Measurements from ENCODE around the gene FFAR1.

FFAR1 gene

DNA sequence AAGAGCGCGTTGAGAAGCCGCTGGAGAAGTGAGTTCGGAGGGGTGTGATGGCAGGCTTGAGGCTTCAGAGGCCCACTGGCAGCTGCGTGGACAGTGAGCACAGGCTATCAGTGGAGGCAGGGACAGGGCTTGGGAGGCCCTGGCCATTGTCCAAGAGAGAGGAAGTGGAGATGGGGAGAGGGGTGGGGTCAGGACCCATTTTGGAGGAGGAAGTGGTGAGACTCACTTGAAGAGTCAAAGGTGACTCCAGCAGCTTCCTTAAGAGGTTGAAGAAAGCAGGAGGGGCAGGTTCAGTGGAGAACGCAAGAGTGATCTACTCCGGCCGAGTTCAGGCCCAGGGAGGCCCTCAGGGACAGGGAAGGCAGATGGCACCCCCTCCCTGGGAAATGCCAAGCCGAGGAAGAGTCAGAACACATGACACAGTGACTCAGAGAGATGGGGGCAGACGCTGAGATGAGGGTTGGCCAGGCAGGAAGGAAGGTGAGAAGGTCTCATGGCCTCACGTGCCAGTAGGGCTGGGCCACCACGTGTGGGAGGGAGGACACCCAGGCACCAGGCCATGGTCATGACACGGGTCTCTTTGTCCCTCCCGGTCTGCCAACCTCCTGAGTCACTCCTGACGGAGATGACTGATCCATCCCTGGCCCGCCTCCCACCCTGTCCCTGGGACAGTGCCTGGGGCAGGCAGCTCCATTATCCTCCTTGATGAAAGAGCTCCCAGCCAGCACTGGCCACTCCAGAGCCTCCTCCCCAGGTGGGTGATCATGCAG, 28.8 kb upstream of the FFAR1 start:
- 52% methylated on average over 16 of the region's 16 CpGs for WGBS
- Histone ChIP-seq H4K8ac (ENCODE audit: low read length) (peak overlapping the region; percentile 66), H3K27ac (ENCODE audit: low read length, poor library complexity, severe bottlenecking) (no peak overlapping the region), H2BK120ac (ENCODE audit: low read depth, low read length) (no peak overlapping the region), H3K4me2 (ENCODE audit: low read length, poor library complexity, severe bottlenecking) (no peak overlapping the region), H3K9me3 (ENCODE audit: control insufficient read depth, low read length) (peaks cover 5% of the 10 kb centered on the region), H2BK5ac (ENCODE audit: low read depth, low read length, poor library complexity, severe bottlenecking) (no peak overlapping the region), H2BK15ac (ENCODE audit: low read depth, poor library complexity, severe bottlenecking) (no peak overlapping the region), H3K18ac (ENCODE audit: low read depth in 1 of 2, low read length in 2 of 2) (no peak overlapping the region), H3K27me3 (ENCODE audit: control insufficient read depth in 1 of 2, insufficient read depth in 1 of 2, low read length in 2 of 2) (peaks cover 0 to 6% of the 10 kb centered on the region in 2 experiments), H3K4me3 (ENCODE audit: insufficient read depth in 1 of 2, low read depth in 1 of 2, low read length in 2 of 2) (no peak overlapping the region), H2BK12ac (ENCODE audit: low read length in 2 of 2) (peak overlapping the region in 1 of 2 experiments; percentile 59), H3K79me1 (replicated peaks; ENCODE audit: low read length, poor library complexity, severe bottlenecking) (no peaks in the 10 kb centered on the region), H3K4me1 (ENCODE audit: control insufficient read depth, insufficient read depth, low read depth, low read length) (peaks cover 5% of the 10 kb centered on the region), H2AK5ac (ENCODE audit: low read length, severe bottlenecking) (no peak overlapping the region), H3K23ac (ENCODE audit: low read length in 2 of 2) (no peak overlapping the region), H4K91ac (ENCODE audit: low read length) (peak overlapping the region; percentile 6), H3K36me3 (ENCODE audit: control insufficient read depth in 1 of 2, insufficient read depth in 2 of 2, low read depth in 1 of 2, low read length in 2 of 2) (no peaks in the 10 kb centered on the region), H3K4ac (ENCODE audit: low read depth in 1 of 2, low read length in 2 of 2) (no peak overlapping the region), H3K9ac (ENCODE audit: low read length) (peak overlapping the region; percentile 37), H2AFZ (ENCODE audit: low read depth, low read length) (no peak overlapping the region), H3K14ac (ENCODE audit: low read length in 2 of 2) (no peak overlapping the region)
- DNase-seq, result peak; percentile 72

DNA sequence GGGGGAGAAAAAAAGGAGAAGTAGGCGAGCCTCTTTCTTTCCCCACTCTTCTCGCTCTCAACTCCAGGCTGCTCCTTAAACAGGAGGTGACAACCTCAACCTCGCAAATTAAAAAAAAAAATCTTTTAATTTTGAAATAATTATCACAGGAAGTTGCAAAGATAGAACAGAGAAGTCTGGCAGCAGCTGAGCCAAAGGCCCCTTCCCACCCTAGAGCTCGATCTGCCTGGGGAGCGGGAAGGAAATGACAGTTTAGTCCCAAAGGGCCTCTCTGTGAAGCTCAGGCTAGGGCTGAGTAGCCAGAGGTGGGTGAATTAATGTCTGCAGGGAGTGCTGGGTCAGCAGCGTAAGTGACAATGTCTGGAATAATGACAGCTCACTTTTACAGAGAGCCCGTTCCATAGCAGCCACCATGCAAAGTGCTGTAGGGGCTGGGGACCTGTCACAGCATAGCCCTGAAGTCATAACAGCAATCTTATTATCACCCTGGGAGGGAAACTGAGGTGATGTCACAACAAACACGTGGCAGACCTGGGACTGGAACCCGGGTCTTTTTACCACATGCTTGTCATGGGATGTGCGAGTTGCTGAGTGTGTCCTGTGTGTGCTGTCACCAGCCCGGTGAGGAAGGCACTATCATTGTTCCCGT, 27.5 kb upstream of the FFAR1 start:
- Histone ChIP-seq H3K4me3 (ENCODE audit: insufficient read depth in 1 of 2, low read depth in 1 of 2, low read length in 2 of 2) (no peak overlapping the region), H3K4me2 (ENCODE audit: low read length, poor library complexity, severe bottlenecking) (no peak overlapping the region), H3K9me3 (ENCODE audit: control insufficient read depth, low read length) (peaks cover 5% of the 10 kb centered on the region), H3K18ac (ENCODE audit: low read depth in 1 of 2, low read length in 2 of 2) (no peak overlapping the region), H3K14ac (ENCODE audit: low read length in 2 of 2) (no peak overlapping the region), H4K8ac (ENCODE audit: low read length) (no peak overlapping the region), H2AFZ (ENCODE audit: low read depth, low read length) (no peak overlapping the region), H2AK5ac (ENCODE audit: low read length, severe bottlenecking) (no peak overlapping the region), H2BK5ac (ENCODE audit: low read depth, low read length, poor library complexity, severe bottlenecking) (no peak overlapping the region), H3K79me1 (replicated peaks; ENCODE audit: low read length, poor library complexity, severe bottlenecking) (no peaks in the 10 kb centered on the region), H2BK15ac (ENCODE audit: low read depth, poor library complexity, severe bottlenecking) (no peak overlapping the region), H4K91ac (ENCODE audit: low read length) (no peak overlapping the region), H2BK12ac (ENCODE audit: low read length in 2 of 2) (no peak overlapping the region), H3K27ac (ENCODE audit: low read length, poor library complexity, severe bottlenecking) (no peak overlapping the region), H2BK120ac (ENCODE audit: low read depth, low read length) (no peak overlapping the region), H3K23ac (ENCODE audit: low read length in 2 of 2) (peak overlapping the region in 1 of 2 experiments; percentile 22), H3K4ac (ENCODE audit: low read depth in 1 of 2, low read length in 2 of 2) (no peak overlapping the region), H3K4me1 (ENCODE audit: control insufficient read depth, insufficient read depth, low read depth, low read length) (peaks cover 5% of the 10 kb centered on the region), H3K27me3 (ENCODE audit: control insufficient read depth in 1 of 2, insufficient read depth in 1 of 2, low read length in 2 of 2) (no peaks in the 10 kb centered on the region), H3K36me3 (ENCODE audit: control insufficient read depth in 1 of 2, insufficient read depth in 2 of 2, low read depth in 1 of 2, low read length in 2 of 2) (no peaks in the 10 kb centered on the region), H3K9ac (ENCODE audit: low read length) (no peak overlapping the region)
- no peak for DNase-seq
- WGBS, result 60% methylated on average over 8 of the region's 12 CpGs

DNA sequence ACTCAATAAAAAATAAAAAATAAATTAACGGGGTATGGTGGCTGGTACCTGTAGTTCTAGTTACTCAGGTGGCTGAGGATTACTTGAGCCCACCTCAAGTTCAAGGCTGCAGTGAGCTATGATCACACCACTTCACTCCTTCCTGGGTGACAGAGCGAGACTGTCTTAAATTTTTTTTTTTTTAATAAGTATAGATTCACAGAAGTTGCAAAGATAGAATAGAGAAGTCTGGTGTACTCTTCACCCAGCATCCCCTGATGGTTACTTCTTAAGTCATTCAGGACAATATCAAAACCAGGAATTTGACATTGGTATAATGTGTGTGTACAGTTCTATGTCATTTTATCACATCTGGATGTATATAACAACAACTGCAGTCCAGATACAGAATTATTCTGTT, 26.4 kb upstream of the FFAR1 start:
- H3K14ac ChIP-seq (ENCODE audit: low read length in 2 of 2), result no peak overlapping the region
- DNase-seq, result no peak
- H2BK15ac ChIP-seq (ENCODE audit: low read depth, poor library complexity, severe bottlenecking), result no peak overlapping the region
- no peak overlapping the region for H3K4ac ChIP-seq (ENCODE audit: low read depth in 1 of 2, low read length in 2 of 2)
- H3K4me3 ChIP-seq (ENCODE audit: insufficient read depth in 1 of 2, low read depth in 1 of 2, low read length in 2 of 2), result no peak overlapping the region
- no peak overlapping the region for H2AFZ ChIP-seq (ENCODE audit: low read depth, low read length)
- H3K27ac ChIP-seq (ENCODE audit: low read length, poor library complexity, severe bottlenecking), result no peak overlapping the region
- H4K91ac ChIP-seq (ENCODE audit: low read length), result no peak overlapping the region
- peaks cover 0 to under 1% of the 10 kb centered on the region in 2 experiments for H3K27me3 ChIP-seq (ENCODE audit: control insufficient read depth in 1 of 2, insufficient read depth in 1 of 2, low read length in 2 of 2)
- H3K18ac ChIP-seq (ENCODE audit: low read depth in 1 of 2, low read length in 2 of 2), result no peak overlapping the region
- H3K79me1 ChIP-seq (replicated peaks; ENCODE audit: low read length, poor library complexity, severe bottlenecking), result no peaks in the 10 kb centered on the region
- peaks cover 5% of the 10 kb centered on the region for H3K4me1 ChIP-seq (ENCODE audit: control insufficient read depth, insufficient read depth, low read depth, low read length)
- H2BK5ac ChIP-seq (ENCODE audit: low read depth, low read length, poor library complexity, severe bottlenecking), result no peak overlapping the region
- no peak overlapping the region for H4K8ac ChIP-seq (ENCODE audit: low read length)
- H3K9ac ChIP-seq (ENCODE audit: low read length), result no peak overlapping the region
- H3K9me3 ChIP-seq (ENCODE audit: control insufficient read depth, low read length), result peaks cover 5% of the 10 kb centered on the region
- no peak overlapping the region for H2BK120ac ChIP-seq (ENCODE audit: low read depth, low read length)
- no peak overlapping the region for H2BK12ac ChIP-seq (ENCODE audit: low read length in 2 of 2)
- no peak overlapping the region for H2AK5ac ChIP-seq (ENCODE audit: low read length, severe bottlenecking)
- 80% methylated on average over 1 of the region's 2 CpGs for WGBS
- H3K23ac ChIP-seq (ENCODE audit: low read length in 2 of 2), result no peak overlapping the region
- H3K4me2 ChIP-seq (ENCODE audit: low read length, poor library complexity, severe bottlenecking), result no peak overlapping the region
- H3K36me3 ChIP-seq (ENCODE audit: control insufficient read depth in 1 of 2, insufficient read depth in 2 of 2, low read depth in 1 of 2, low read length in 2 of 2), result no peaks in the 10 kb centered on the region

GRCh38 chr19:35322014-35322413, 25.7 kb upstream of the FFAR1 start:
- peaks cover 5% of the 10 kb centered on the region for H3K9me3 ChIP-seq (ENCODE audit: control insufficient read depth, low read length)
- 93% methylated on average over 6 of the region's 9 CpGs for WGBS
- H4K91ac ChIP-seq (ENCODE audit: low read length), result no peak overlapping the region
- no peak overlapping the region for H3K14ac ChIP-seq (ENCODE audit: low read length in 2 of 2)
- no peak overlapping the region for H3K23ac ChIP-seq (ENCODE audit: low read length in 2 of 2)
- no peak overlapping the region for H2BK5ac ChIP-seq (ENCODE audit: low read depth, low read length, poor library complexity, severe bottlenecking)
- DNase-seq, result no peak
- H2AFZ ChIP-seq (ENCODE audit: low read depth, low read length), result no peak overlapping the region
- peaks cover 3 to 5% of the 10 kb centered on the region in 2 experiments for H3K27me3 ChIP-seq (ENCODE audit: control insufficient read depth in 1 of 2, insufficient read depth in 1 of 2, low read length in 2 of 2)
- no peak overlapping the region for H2BK120ac ChIP-seq (ENCODE audit: low read depth, low read length)
- no peak overlapping the region for H3K4me2 ChIP-seq (ENCODE audit: low read length, poor library complexity, severe bottlenecking)
- H3K4me1 ChIP-seq (ENCODE audit: control insufficient read depth, insufficient read depth, low read depth, low read length), result peaks cover 5% of the 10 kb centered on the region
- no peaks in the 10 kb centered on the region for H3K36me3 ChIP-seq (ENCODE audit: control insufficient read depth in 1 of 2, insufficient read depth in 2 of 2, low read depth in 1 of 2, low read length in 2 of 2)
- H2BK15ac ChIP-seq (ENCODE audit: low read depth, poor library complexity, severe bottlenecking), result no peak overlapping the region
- H3K9ac ChIP-seq (ENCODE audit: low read length), result no peak overlapping the region
- H2AK5ac ChIP-seq (ENCODE audit: low read length, severe bottlenecking), result no peak overlapping the region
- no peak overlapping the region for H2BK12ac ChIP-seq (ENCODE audit: low read length in 2 of 2)
- H3K27ac ChIP-seq (ENCODE audit: low read length, poor library complexity, severe bottlenecking), result no peak overlapping the region
- no peak overlapping the region for H3K4ac ChIP-seq (ENCODE audit: low read depth in 1 of 2, low read length in 2 of 2)
- H4K8ac ChIP-seq (ENCODE audit: low read length), result no peak overlapping the region
- no peaks in the 10 kb centered on the region for H3K79me1 ChIP-seq (replicated peaks; ENCODE audit: low read length, poor library complexity, severe bottlenecking)
- H3K18ac ChIP-seq (ENCODE audit: low read depth in 1 of 2, low read length in 2 of 2), result no peak overlapping the region
- H3K4me3 ChIP-seq (ENCODE audit: insufficient read depth in 1 of 2, low read depth in 1 of 2, low read length in 2 of 2), result no peak overlapping the region

All from mesenchymal stem cell (in vitro differentiated cells and primary cell).